SJSA1 (cell line): ENCODE measurements around the gene GTSE1. TPM values are rescaled to one million over a fixed set of nuclear protein-coding genes. Genes with fewer than 3 reads are reported as not detected.
A peak's percentile ranks its signal among the peaks of the same experiment; 100 is the strongest.

Source experiments
- DNase-seq, 2 experiments: peaks; one replicate each; pipeline ENCODE4 v3.0.0-alpha.2; 2015 to 2020; ENCODE audit warnings: low spot score in 2 of 2, low read depth in 1 of 2
- H3K27ac ChIP-seq: fragments of 250-450 bp; sonication (Bioruptor Pico); 2 replicates; pipeline ENCODE4 v1.5.1; 2020; ENCODE audit warnings: mild to moderate bottlenecking, moderate library complexity
- H3K27me3 ChIP-seq: fragments of 250-450 bp; sonication (Bioruptor Pico); replicated peaks from 2 replicates; pipeline ENCODE4 v1.5.1; 2020; ENCODE audit warnings: mild to moderate bottlenecking, moderate library complexity
- H3K36me3 ChIP-seq: fragments of 250-450 bp; sonication (Bioruptor Pico); 2 replicates; pipeline ENCODE4 v1.5.1; 2020; ENCODE audit warnings: mild to moderate bottlenecking
- H3K4me1 ChIP-seq: fragments of 250-450 bp; sonication (Bioruptor Pico); replicated peaks from 2 replicates; pipeline ENCODE4 v1.6.1; 2021; ENCODE audit warnings: mild to moderate bottlenecking
- H3K4me3 ChIP-seq: fragments of 250-450 bp; sonication (Bioruptor Pico); 2 replicates; pipeline ENCODE4 v1.5.1; 2020; ENCODE audit warnings: mild to moderate bottlenecking
- H3K9me3 ChIP-seq: fragments of 250-450 bp; sonication (Bioruptor Pico); replicated peaks from 2 replicates; pipeline ENCODE4 v1.5.1; 2020; ENCODE audit warnings: mild to moderate bottlenecking
- total RNA-seq: library from RNA; depleted of rRNA; stranded (reverse); fragments of >200 nt; shearing (Covaris generic); gene quantifications from 2 replicates; pipeline ENCODE4 v1.2.3, GENCODE V29; 2014; rRNA removed

The GTSE1 gene, protein sequence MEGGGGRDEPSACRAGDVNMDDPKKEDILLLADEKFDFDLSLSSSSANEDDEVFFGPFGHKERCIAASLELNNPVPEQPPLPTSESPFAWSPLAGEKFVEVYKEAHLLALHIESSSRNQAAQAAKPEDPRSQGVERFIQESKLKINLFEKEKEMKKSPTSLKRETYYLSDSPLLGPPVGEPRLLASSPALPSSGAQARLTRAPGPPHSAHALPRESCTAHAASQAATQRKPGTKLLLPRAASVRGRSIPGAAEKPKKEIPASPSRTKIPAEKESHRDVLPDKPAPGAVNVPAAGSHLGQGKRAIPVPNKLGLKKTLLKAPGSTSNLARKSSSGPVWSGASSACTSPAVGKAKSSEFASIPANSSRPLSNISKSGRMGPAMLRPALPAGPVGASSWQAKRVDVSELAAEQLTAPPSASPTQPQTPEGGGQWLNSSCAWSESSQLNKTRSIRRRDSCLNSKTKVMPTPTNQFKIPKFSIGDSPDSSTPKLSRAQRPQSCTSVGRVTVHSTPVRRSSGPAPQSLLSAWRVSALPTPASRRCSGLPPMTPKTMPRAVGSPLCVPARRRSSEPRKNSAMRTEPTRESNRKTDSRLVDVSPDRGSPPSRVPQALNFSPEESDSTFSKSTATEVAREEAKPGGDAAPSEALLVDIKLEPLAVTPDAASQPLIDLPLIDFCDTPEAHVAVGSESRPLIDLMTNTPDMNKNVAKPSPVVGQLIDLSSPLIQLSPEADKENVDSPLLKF
- total RNA-seq: 22.4 and 36.2 TPM in 2 replicates

DNA sequence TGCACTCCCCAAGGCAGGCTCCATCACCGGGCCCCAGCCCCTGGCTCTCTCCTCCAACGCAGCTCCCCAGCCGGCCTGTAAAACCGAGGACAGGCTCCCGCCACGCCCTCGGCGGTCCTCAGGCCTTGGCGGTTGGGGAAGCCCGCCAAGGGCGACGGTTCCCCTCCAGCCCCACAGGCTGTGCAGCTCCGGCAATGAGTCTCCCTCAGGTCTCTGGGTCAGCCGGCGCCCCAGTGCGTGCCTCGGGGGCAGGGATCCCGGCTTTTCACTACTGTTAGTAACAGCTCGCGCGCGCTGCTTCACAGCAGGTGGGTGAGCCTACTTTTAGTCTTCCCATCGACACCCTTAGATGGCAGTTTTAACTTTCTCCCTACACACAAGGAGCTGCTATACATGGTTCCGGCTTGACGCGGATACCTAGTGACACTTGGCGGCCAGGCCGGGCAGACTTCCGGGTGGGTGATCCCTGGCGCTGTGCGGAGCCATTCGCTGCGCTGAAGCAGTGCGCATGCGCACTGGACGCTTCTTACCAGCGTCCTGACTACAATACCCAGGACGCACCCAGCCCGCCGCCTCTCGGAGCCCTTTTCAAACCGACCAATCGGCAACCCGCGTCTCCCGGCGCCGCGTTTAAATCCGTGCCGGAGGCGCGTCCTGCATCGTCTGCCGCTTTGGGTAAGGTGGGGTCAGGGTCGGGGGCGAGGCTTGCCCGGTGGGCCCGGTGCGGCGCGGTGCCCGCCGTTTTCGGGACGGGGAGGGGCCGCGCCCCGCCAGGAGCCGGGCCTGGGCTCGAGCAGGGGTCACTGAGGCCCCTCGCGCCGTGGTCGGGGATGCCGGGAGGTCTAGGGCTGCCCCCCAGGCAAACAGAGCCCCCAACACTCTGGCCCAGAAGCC, at the start of gene GTSE1:
Gene GTSE1 (plus strand): TSS at position 614 of the 894 bp plus-strand sequence. CDS start 531 bp downstream, outside the sequence.
- no peaks in the 10 kb centered on the region for H3K27me3 ChIP-seq
- peaks cover 59% of the 10 kb centered on the region for H3K36me3 ChIP-seq
- peak; percentile 94 to 99 for DNase-seq
- peaks cover 25% of the 10 kb centered on the region for H3K4me1 ChIP-seq
- peak within 1 kb of the TSS; percentile 80 for H3K4me3 ChIP-seq
- no peaks in the 10 kb centered on the region for H3K9me3 ChIP-seq
- H3K27ac ChIP-seq: peak within 1 kb of the TSS; percentile 84

DNA sequence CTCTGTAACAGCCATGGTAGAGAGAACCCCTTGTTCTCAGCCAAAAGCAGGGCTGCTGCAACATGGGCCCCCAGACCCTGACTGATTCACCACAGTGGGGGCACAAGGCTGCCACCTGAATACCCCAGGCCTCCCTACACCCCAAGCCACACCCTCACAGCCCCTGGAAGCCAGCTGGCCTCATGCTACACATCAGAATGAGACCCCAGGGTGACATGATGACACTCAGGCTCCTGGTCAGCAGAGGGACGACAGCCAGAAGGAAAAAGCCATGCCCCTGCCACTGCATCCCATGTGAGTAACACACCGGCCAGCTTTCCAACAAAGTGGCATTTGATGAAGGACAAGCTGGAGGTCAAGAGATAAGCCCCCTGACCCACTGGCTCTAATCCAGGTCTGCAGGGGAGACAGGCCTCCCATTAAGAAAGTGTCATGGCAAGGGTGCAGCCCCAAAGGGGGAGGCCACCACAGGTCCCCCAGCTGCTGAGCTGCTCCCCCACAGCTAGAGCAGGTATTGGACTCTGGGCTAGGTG, 49.2 kb upstream of the GTSE1 start:
- Histone ChIP-seq H3K9me3 (no peaks in the 10 kb centered on the region), H3K27me3 (no peaks in the 10 kb centered on the region), H3K27ac (no peak overlapping the region), H3K4me1 (peaks cover 18% of the 10 kb centered on the region), H3K36me3 (peaks cover 18% of the 10 kb centered on the region; the same call in 1 of the 2 replicates), H3K4me3 (no peak overlapping the region)
- DNase-seq: no peak

DNA sequence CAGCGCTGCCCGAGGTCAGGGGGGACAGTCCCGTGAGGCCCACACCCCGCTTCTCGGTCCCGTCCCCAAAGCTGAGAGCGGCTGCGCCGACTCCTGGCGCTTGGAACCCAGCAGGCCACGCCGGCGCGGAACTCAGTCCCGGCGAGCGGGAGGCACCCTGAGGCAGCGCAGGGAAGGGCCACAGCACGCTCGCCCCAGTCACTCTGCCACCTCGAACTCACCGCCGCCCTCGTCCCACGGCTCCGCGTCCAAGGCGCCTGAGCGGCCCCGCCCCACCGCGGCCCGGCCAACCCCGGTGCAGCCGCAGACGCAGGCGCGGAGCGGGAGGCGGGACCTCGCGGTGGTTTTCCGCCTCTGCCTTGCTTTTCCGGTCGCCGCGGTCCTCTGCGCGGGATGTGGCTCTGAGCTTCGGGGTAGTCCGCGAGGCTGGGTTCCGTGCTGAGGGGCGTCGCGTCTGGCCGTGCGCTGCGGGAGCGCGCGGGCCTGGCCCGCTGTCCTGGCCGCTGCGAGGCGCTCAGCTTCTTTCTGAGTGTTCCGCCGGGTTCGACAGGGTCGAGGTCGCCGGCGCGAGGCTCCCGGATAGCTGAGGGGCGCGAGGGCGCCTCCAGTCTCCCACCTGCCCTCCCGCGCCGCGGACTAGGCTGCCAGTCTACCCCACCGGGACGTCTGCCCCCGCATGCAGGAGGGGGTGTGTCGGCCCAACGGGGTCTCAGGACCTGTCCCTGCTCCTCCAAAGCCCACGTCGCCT, 46.5 kb upstream of the GTSE1 start, which contains the start of gene CDPF1:
Gene CDPF1 (minus strand): TSS at position 259 of the 748 bp plus-strand sequence. CDS start 2,009 bp downstream, outside the sequence.
- peak; percentile 87 to 90 for DNase-seq
- peak within 1 kb of the TSS; percentile 67 for H3K27ac ChIP-seq
- 0 out of 2 replicates have a peak, but pooled peaks cover 7% of the 10 kb centered on the region for H3K36me3 ChIP-seq
- H3K27me3 ChIP-seq: no peaks in the 10 kb centered on the region
- H3K9me3 ChIP-seq: no peaks in the 10 kb centered on the region
- peak within 1 kb of the TSS; percentile 86 for H3K4me3 ChIP-seq
- peaks cover 18% of the 10 kb centered on the region for H3K4me1 ChIP-seq

DNA sequence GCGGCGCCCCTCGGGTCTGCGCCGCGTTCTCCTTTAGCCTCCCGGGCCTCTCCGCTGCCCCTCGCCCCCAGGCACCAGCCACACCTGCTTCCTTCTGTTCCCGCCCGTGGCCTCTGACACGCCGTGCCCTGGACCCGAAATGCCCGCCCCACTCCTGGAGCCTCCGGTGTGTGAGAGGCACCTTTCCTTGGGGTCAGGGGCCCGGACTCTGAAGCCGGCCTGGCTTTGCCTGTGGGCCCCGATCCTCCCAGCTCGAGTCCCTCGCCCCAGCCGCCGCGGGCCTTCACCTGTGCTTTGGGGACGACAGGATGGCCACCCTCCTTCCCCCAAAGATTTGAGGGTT, 45.9 kb upstream of the GTSE1 start:
- Histone ChIP-seq H3K4me1 (peaks cover 18% of the 10 kb centered on the region), H3K36me3 (0 out of 2 replicates have a peak, but pooled peaks cover 7% of the 10 kb centered on the region), H3K27ac (0 out of 2 replicates have a peak overlapping the region, but pooled peaks have one; percentile 33), H3K27me3 (no peaks in the 10 kb centered on the region), H3K4me3 (peak overlapping the region; percentile 86), H3K9me3 (no peaks in the 10 kb centered on the region)
- DNase-seq: no peak

DNA sequence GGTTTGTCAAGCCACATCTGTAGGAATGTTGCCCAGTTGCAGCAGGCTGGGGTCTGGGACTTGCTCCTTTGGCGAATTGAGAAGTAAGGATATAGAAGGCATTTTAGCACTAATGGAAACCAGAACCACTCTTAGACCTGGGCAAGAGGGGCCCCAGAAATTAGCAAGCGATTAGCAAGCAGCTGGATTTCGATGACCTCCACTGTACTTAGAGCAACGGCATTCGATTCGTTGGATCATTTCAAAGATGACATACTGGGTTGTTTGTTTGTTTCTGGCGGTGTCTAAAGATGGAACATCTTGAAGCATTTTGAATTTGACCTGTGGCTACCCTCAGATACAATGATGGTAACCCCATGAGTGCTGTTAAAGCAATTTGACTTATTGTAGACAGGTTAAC, 45.4 kb upstream of the GTSE1 start:
- H3K27ac ChIP-seq: no peak overlapping the region
- no peaks in the 10 kb centered on the region for H3K9me3 ChIP-seq
- no peaks in the 10 kb centered on the region for H3K27me3 ChIP-seq
- DNase-seq: no peak
- peak overlapping the region; percentile 86; the same call in 1 of the 2 replicates for H3K4me3 ChIP-seq
- peaks cover 18% of the 10 kb centered on the region for H3K4me1 ChIP-seq
- H3K36me3 ChIP-seq: 0 out of 2 replicates have a peak, but pooled peaks cover 7% of the 10 kb centered on the region

DNA sequence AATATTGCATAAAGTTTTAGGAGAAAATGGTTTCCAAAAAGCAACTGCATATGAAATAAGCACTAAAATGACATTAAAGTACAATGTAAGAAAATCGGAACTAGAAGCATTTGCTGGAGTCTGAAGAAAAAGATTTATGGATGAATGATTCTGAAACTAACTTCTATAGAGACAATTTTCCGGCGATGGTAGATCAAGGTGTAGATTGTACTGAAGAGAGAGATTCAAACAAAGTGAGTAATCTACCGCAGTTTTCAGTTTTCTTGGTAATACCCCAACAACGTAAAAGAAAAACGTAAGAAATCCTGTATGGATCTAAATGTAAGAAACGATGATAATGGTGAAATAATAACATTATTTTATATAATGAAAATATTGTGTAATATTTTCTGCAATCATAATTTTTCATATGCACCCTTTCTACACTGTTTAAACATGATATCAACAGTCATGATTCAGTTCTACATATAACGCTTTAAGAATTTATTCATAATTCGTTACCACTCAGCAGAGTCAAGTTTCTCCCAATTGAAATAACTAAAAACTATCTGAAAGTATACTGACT, 44.8 kb upstream of the GTSE1 start:
- no peaks in the 10 kb centered on the region for H3K9me3 ChIP-seq
- H3K4me3 ChIP-seq: no peak overlapping the region
- no peaks in the 10 kb centered on the region for H3K27me3 ChIP-seq
- DNase-seq: no peak
- H3K4me1 ChIP-seq: peaks cover 18% of the 10 kb centered on the region
- no peak overlapping the region for H3K27ac ChIP-seq
- 0 out of 2 replicates have a peak, but pooled peaks cover 7% of the 10 kb centered on the region for H3K36me3 ChIP-seq

DNA sequence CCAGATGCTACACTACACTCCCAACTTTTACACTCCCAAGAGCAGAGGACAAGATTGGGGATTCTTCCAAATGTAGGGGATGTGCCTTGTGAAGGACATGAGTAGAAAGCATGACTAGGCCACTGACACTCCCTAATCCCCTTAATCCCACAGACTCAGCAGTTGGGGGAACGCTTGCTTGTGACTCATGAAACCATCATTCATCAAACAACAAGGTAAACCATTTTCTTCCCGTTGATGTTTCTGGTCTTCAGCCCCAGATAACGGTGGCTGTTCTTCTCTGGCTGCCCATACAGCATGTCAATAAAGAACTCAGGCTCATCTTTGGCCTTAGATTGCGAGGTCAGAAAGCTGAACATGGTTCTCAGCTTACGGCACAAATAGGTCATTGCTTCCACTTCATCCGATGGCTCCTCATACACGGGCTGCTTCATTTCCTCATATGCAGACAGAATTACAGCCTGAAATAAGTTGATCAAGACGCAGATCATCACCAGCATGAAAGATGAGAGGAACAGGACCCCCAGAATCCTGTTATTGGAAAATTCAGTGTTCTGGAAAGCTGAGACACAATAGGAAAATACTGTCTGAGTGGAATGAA, 40.2 kb upstream of the GTSE1 start:
- no peak for DNase-seq
- Histone ChIP-seq H3K9me3 (peaks cover 4% of the 10 kb centered on the region; the same call in 1 of the 2 replicates), H3K4me3 (no peak overlapping the region), H3K27ac (no peak overlapping the region), H3K27me3 (peaks cover 4% of the 10 kb centered on the region), H3K36me3 (no peaks in the 10 kb centered on the region), H3K4me1 (peaks cover 1% of the 10 kb centered on the region)

DNA sequence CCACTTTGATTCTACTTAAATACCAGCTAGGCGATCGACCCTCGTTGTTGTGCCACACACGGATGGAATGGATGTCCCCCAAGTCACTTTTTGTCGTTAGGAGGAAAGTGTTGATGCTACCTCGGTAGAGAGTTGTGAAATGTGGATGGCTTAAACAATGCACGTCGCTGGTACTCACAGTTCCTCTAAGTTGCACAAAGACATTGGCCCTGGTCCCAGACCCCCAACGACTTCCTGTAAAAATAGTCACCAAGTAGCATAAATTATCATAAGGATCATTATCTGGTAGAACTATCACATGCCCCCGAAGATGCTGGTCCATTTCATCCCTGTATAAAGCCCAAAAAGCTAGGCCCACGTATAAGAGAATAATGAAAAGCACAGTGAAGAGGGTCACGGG, 37.3 kb upstream of the GTSE1 start:
- peaks cover 6% of the 10 kb centered on the region for H3K27me3 ChIP-seq
- H3K4me3 ChIP-seq: no peak overlapping the region
- no peaks in the 10 kb centered on the region; the same call in 1 of the 2 replicates for H3K4me1 ChIP-seq
- no peak overlapping the region for H3K27ac ChIP-seq
- no peak for DNase-seq
- H3K9me3 ChIP-seq: peaks cover 15% of the 10 kb centered on the region
- H3K36me3 ChIP-seq: no peaks in the 10 kb centered on the region

DNA sequence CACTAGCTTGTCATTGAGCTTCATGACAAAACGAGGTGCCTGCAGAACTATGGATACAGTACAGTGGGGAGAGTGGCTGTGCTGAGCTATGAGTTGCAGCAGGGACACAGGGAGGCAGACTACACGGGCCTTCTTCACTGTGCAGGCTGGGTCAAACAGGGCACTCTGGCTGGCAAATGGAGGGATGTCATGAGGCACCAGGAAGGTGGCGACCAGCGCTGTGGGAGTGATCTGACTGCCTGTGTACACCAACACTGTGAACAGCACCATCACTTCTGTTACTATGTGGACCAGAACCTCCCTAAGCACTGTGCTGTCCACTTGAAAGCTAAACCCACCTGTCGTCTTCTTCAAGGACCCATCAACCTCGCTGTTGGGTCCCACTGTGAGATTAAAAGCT, 36.6 kb upstream of the GTSE1 start:
- Histone ChIP-seq H3K27me3 (peaks cover 6% of the 10 kb centered on the region), H3K4me3 (no peak overlapping the region), H3K36me3 (no peaks in the 10 kb centered on the region), H3K4me1 (no peaks in the 10 kb centered on the region; the same call in 1 of the 2 replicates), H3K9me3 (peaks cover 15% of the 10 kb centered on the region), H3K27ac (no peak overlapping the region)
- no peak for DNase-seq

DNA sequence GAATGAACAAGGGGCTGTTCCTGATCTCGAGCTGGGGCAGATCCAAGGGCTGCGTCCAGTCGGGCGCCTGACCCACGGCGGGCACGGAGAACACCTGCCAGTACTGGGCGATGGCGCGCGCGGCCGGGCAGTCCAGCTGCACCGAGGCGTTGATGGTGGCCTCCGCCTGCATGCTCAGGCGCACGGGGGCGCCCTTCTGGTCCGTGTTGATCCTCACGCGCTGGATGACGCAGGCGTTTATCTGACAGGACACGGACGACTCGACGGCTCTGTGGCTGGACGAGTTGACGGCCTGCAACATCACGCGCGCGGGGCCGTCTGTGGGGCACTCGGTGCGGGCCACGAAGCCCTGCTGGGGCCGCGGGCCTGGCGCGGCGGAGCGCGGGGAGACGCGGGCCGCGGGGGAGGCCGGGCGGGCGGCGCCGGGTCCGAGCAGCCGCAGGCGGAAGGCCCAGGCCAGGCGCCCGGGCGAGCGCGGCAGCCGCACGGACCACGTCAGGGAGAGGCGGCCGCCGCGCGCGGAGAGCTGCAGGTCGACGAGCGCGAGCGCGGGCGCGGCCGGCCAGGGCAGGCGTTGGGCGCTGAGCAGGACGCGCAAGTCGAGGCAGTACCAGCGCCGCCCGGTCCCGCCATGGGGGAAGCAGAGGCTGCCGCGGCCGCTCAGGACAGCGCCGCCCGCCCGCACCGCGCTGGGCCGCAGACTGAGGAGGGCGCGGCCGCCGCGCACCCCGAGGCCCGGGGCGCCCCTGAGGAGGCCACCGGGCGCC, 34.0 kb upstream of the GTSE1 start:
- Histone ChIP-seq H3K4me3 (no peak overlapping the region), H3K9me3 (peaks cover 23% of the 10 kb centered on the region)
- DNase-seq: no peak

DNA sequence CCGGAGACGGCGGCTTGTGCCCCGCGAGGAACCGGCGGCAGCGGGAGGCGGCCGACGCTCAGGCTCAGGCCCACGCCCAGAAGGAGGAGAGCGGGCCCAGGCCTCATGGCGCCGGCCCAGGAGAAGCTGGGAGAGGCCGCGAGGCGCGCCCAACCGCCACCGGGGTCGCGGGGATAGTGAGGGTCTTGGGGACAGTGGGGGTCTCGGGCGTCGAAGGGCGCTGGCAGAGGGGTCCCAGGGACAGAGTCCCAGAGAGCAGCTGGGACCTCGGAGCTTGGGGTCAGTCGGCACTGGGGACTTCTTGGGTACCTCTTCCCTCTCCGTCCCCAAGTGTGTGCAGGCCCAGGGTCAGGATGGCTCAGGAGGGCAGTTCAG, 33.5 kb upstream of the GTSE1 start, which contains the start of gene PKDREJ:
Gene PKDREJ (minus strand): TSS at position 128 of the 375 bp plus-strand sequence. CDS start 21 bp downstream, at position 107.
- DNase-seq: no peak
- H3K4me3 ChIP-seq: no peak within 1 kb of the TSS
- peaks cover 9% of the 10 kb centered on the region for H3K4me1 ChIP-seq
- peaks cover 6% of the 10 kb centered on the region for H3K27me3 ChIP-seq
- no peak within 1 kb of the TSS for H3K27ac ChIP-seq
- no peaks in the 10 kb centered on the region for H3K36me3 ChIP-seq
- H3K9me3 ChIP-seq: peaks cover 19% of the 10 kb centered on the region

More for the DNA sequence above, 34.0 kb upstream of the GTSE1 start:
- no peaks in the 10 kb centered on the region for H3K36me3 ChIP-seq
- H3K27me3 ChIP-seq: peaks cover 6% of the 10 kb centered on the region
- H3K4me1 ChIP-seq: peaks cover 6% of the 10 kb centered on the region; the same call in 1 of the 2 replicates
- H3K27ac ChIP-seq: no peak overlapping the region
